HG03039 (cell line): ENCODE data around the gene SMIM35.
"Not testable (repeated sequence)": the region's sequence is repeated elsewhere in the genome, so short reads cannot be mapped to it uniquely, and the experiment has no call there.

ENCODE experiments used
- ATAC-seq: cut with Tn5 transposase; IDR thresholded peaks from one replicate; pipeline ENCODE4 v1.9.1; 2021; ENCODE audit warnings: mild to moderate bottlenecking, moderate library complexity; ENCODE audit not compliant: unreplicated experiment

Gene SMIM35

DNA sequence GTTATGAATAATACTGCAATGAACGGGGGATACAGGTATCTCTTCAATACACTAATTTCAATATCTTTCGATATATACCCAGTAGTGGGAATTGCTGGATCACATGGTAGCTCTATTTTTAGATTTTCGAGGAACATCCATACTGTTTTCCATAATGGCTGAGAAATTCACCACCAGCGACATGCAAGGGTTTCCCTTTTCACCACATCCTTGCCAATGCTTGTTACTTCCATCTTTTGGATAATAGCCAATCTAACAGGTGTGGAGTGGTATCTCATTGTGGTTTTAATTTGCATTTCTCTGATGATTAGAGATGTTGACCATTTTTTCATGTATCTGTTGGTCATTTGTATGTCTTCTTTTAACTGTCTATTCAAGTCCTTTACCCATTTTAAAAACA is 94.6 kb downstream of the SMIM35 start:
- ATAC-seq = no peak

DNA sequence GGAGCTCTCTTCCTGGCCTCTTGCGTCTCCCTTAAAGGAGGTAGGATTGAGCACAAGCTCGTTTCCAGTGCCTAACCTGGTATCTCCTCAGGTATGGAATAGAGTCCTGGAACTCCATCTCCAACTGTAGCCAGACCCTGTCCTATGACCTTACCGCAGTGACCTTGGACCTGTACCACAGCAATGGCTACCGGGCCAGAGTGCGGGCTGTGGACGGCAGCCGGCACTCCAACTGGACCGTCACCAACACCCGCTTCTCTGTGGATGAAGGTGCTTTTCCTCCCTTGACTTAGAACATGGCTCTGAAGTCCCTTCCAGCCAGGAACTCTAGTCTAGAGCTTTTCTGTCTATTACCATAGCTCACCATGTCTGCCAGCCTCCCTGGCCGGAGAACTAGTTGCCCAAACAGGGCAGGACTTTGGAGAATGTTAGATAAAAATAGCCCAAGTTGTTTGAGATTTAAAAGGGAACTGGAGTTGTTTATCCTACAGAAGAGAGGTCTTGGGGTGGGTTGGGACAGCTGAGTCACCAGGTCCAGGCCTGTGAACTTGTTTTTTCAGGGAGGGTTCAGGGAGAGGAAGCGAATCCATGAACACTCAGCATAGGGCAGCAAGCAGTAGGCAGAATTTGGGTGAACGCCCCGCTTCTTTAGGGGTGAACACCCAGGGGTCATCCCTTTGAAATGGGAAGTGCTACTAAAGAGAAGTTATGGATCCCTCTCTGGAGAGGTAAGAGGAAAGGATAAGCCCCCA is 97.2 kb downstream of the SMIM35 start:
- no peak for ATAC-seq

DNA sequence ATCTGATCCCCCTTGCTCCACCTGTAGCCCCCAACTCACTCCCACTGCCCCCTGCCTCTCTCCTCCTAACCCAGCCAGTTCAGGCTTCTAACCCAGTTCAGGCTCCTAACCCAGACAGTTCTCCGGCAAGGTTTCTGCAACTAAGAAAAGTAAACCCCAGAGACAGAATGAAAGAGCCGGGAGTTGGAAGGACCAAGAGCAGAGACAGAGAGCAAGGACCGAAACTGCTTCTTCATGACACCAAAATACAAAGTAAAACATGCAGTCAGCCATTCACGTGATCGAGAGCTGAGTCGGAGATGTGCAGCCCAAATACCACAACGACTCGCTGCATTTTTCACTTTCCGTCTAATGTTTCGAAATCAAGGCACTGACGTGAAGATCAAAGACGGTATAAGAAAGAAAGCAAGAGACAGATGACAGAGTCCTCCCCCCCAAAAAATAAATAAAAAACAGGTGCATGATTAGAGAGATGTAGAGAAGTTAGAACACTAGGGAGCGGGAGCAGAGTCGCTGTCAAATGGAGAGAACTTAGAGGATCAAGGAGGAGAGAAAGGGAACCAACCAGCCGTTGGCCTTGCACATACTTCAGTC is 99.7 kb downstream of the SMIM35 start:
- ATAC-seq = peak; percentile 37

DNA sequence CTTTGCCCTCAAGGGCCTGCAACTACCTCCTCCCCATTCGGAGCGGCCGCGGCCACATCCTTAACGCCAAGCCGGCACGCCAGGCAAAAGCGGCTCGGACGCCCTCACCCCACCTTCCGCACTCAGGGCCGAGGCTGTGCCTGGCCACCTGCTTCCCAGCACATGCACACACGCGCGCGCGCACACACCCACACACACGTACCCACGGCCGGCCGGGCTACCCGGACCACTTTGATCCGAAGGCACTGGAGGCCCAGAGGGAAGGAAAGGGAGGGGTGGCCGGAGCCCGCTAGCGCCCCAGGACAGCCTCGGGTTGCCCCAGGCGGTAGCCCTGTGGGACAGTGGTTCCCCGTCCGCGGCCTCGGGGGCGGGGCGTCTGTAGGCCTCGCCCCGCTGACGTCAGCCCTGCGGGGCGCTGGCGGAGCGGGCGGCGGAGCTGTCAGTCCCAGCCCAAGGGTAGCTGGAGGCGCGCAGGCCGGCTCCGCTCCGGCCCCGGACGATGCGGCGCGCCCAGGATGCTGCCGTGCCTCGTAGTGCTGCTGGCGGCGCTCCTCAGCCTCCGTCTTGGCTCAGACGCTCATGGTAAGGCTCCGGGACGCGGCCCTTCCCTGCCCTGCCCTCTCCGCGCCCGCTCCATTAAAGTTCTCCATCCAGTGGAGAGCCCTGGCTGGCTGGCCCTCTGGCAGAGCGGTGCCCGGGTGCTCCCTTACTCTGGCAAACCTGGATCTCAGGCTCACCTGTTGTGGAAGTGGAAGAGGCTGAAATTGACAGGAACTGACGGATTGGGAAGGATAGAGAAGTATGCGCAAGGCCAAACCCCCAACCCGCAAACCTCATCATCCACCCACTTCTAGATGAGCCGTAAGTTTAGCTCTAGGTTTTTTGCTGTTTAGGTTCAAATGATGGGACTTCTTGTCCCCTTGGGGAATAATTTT is 100.5 kb downstream of the SMIM35 start, which contains the start of gene IL10RA:
TSS of gene IL10RA (plus strand) at position 442 of the 935 bp plus-strand sequence. CDS start at position 516, 74 bp downstream.
- ATAC-seq = peak; percentile 87

DNA sequence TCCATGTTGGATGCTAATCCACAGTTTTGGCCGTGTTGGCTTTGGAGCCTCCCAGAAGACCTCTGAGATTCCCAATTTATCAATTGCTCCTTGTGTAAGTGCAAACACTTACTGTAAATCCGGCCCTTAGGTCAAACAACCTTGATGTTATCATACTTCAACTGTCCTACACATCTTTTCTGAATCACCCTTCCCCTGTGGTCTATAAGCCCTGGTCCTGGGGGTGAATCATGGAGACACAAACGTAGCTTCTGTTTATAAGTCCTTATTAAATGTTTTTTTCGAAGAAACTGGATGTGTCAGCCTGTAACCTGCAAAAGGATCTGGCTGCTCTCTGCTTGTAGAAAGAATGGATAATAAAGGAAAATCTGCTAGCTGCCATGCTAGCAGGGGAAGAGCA is 102.3 kb downstream of the SMIM35 start:
- ATAC-seq = no peak

DNA sequence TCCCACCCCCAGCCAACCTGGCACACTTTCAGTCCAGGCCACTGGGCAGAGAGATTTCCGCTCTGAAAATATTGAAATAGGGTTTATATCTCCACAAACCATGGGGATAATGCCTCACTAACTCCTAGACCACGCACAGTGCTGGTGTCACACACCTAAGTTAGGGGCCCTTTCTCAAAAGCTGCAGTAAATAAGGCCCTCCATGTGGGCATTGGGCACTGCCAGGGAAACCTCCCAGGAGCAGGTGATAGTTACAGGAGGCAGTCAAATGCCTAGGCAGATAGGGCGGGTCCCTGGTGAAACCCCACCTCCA is 103.6 kb downstream of the SMIM35 start:
- no peak for ATAC-seq

DNA sequence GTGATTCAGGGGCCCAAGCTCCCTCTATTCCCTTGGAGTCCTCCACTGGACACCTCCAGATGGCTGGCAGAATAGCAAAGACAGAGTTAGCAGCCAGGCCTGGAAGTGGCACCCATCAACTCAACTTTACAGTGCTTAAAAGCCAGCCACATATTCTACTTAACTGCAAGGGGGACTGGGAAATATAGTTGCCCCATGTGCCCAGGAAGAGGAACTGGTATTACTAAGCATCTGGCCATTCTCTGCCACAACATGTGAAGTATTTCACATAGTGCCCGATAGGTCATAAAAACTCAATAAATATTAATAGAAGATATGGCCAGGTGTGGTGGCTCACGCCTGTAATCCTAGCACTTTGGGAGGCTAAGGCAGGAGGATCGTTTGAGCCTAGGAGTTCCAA is 106.0 kb downstream of the SMIM35 start:
- ATAC-seq = no peak

DNA sequence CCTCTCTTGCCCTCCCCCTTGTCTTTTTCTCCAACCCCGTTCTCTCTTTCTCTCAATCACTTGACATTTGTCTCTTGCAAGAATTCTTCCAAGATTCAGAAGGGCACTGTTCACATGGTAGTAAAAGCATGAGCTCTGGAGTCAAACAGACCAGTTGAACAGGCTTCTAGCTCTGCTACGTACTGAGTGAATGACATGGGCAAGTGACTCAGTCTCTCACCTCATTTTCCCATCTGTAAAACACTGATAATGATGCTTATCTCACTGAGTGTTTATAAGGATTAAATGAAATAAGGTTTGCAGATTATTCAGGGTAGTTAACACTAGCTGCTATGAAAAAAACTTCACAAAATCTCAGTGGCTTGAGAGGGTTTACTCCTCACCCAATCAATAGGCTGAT is 106.5 kb downstream of the SMIM35 start:
- ATAC-seq = no peak

DNA sequence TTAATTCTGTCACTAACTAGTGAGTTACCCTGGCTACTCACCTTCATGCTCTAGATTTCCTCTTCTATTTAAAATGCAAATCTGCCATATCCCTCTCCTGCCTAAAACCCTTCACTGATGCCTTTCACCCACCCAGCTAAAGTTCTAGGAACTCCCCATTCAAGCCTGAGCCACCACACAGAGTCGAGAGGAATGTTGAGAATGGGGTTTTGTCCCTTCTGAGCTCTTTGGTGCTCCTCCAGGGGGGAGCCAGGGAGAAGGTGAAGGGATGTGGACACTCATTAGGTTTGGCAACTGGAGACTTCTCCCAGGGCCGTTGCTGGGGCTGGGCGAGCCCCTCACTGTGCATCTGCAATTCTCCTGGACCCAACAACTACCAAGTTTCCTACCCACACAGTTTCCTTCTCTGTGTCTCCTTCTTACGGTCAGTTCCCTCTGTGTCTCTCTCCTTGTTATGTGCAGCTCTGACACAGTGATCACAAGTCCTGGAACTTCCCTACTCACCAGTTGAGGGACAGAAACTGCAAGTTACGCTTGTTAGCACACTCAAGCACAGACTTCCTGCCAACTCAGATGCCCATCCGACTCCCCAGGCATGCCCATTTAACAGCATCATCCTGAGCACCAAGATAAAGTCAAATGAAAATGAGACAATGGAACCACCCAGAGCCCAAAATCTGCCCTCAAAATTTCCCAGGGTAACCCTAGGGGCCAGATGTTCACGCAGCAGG is 107.1 kb downstream of the SMIM35 start:
- ATAC-seq = no peak

DNA sequence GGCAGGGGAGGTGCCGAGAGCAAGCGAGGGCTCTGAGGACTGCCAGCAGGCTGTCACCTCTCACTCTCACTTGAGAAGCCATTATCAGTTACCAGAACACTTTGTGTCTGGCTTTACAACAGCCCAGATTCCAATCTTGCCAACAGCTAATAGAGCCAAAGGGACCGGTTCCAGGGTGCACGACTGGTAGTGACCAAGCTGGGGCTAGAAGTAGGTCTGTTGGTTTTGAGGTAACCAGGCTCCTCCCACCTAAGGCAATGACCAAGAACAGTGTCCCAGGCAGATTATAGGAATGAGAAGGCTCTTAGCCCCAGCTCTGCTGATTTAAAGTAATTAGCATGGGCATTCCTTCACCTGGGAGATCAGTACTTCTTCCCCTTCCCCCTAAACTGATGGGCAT is 107.8 kb downstream of the SMIM35 start:
- no peak for ATAC-seq

DNA sequence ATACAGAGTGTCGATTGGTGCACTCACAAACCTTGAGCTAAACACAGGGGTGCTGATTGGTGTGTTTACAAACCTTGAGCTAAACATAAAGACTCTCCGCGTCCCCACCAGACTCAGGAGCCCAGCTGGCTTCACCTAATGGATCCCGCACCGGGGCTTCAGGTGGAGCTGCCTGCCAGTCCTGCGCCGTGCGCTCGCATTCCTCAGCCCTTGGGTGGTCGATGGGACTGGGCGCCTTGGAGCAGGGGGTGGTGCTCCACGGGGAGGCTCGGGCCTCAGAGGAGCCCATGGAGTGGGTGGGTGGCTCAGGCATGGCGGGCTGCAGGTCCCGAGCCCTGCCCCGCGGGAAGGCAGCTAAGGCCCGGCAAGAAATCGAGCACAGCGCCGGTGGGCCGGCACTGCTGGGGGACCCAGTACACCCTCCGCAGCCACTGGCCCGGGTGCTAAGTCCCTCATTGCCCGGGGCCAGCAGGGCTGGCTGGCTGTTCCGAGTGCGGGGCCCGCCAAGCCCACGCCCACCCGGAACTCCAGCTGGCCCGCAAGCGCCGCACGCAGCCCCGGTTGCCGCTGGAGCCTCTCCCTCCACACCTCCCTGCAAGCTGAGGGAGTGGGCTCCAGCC is 108.4 kb downstream of the SMIM35 start:
- ATAC-seq = not testable (repeated sequence)

DNA sequence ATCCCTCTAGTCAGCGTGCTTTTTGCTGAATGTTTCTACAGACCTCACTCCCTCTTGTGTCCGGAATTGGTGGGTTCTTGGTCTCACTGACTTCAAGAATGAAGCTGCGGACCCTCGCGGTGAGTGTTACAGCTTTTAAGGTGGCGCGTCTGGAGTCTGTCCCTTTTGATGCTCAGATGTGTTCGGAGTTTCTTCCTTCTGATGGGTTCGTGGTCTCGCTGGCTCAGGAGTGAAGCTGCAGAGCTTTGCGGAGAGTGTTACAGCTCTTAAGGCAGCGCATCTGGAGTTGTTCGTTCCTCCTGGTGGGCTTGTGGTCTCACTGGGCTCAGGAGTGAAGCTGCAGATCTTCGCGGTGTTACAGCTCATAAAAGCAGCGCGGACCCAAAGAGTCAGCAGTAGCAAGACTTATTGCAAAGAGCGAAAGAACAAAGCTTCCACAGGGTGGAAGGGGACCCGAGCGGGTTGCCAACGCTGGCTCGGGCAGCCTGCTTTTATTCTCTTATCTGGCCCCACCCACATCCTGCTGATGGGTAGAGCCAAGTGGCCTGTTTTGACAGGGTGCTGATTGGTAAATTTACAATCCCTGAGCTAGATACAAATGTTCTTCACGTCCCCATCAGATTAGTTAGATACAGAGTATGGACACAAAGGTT is 109.0 kb downstream of the SMIM35 start:
- not testable (repeated sequence) for ATAC-seq

DNA sequence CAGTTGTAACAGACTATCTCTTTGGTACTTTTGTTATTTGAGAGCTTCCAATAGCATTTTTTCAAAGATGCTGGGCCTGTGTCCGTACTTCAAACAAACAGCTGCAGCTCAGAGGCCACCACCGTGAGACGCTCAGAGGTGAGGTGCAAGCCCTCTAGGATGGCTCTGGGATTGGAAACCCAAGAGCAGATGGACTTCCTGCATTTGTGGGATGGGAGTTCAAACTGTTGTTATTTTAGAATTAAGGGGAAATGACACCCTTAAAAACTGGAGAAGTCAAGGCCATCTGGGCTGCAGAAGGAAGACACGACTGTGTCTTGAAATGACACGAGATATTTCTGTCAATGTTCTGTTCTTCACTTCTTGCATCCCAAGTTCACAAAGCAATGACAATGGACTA is 109.7 kb downstream of the SMIM35 start:
- no peak for ATAC-seq

DNA sequence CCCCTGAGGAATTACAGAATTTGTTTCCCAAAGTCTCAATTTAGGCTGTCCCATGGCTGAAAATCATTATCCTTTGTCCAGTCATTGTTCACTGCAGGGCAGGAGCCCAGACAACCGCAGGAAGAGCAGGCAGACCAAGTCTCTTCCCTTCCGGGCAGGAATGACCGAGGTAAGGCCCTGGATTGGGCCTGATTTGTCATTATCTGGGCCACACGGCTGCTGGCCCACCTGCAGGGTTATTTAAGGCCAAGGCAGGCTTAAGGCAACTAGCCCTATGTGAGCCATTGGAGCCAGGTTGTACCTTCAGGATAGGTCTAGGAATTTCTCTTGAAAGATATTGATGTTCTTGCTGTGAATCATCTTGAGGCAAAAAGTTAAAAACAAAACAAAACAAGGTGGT is 110.3 kb downstream of the SMIM35 start:
- ATAC-seq = no peak

DNA sequence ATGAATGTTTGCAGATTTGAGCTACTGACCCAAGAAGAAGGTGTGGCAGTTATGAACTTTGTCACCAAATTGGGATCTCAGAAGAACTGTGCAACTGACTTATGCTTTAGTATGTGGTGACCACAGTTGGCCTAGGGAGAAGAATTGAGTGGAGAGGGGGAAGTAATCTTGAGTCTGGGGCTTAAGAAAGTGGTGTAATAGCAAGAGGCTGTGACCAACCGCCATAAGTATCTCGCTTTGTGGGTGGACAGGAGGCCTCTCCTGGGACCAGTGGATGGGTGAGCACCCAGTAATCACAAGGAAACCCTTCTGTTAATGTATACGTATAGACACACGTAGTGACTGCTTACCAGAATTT is 113.3 kb downstream of the SMIM35 start:
- no peak for ATAC-seq

DNA sequence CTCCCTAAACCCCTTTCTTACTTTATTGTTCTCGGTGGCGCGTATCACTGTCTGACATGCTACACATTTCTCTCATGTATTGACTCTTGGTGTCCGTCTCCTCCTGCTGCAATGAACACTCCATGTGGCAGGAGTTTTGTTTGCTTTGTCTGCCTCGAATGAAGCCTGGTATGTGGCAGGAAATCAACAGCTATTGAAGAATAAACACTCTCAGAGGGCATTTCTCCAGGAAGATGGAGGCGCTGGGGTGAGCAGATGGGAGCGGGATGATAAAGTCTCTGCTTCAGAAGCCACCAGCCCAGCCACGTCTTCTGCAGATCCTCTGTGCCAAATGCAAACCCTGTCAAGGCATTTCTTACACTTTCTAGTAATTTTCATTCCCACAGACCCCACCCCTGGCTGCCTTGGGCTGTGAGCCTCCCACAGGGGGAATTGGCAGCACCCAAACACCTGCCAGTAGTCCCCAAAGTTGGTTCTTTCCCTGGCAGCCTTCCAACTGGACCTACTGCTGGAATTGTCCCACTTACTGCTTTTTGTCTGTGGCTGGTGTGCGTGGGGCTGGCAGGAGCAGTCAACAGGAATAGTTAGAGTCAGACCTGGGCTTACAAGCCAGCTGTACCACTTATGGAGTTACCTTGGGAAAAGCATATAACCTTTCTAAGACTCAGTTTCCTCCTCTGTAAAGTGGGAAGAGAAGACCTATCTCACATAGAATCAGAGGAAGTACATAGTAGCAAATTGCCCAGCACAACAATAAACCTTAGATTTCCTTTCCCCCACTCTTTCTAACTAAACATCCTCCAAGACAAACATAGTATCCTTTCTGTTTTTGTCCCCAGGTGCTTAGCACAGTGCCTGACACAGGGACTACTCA is 113.9 kb downstream of the SMIM35 start:
- ATAC-seq = no peak

DNA sequence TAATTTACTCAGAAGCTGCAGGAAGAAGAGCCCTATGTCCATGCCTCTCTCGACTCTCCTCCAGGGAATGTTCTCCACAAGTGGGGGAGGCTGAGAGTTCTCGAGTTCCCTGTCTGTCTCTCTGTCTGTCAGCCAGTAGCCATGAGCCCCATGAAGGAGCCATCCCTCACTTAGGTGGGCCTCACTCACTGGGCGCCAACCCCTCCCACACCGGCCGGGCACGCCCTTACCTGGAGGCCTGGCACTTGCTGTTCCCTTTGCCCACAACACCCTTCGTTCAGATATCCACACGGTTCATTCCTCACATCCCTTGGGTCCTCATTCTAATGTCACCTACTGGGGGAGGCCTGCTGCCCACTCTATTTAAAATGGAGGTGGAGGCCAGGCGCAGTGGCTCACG is 114.7 kb downstream of the SMIM35 start:
- no peak for ATAC-seq

DNA sequence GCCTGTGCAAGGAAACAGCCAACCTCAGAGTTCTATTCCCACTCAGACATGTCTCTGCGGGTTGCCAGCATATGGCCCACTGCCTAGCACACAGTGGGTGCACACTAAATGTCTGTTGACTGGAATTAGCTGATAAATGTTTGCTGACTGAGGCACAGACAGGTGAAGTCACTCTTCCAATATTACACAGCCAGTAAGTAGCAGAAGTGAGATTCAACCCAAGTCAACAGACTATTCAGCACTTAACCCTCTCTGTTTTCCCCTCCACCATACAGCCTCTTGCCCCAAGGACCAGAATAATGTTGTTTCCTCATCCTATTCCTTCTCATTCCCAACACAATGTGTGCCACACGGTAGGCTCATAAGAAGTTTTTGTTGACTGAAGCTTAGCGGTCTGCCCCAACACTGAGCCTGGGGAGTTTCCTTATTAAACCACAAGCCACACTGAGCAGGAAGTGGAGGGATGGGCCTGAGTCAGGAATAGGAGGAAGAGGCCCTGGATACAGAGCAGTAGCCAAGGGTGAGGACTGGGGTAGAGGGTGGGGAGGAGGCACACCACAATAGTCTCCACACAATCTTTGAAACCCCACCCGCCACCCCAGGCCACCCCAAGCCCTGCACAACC is 116.3 kb downstream of the SMIM35 start:
- no peak for ATAC-seq
